Effector memory CD8-positive, alpha-beta T cell (primary cell): ENCODE data around the gene DENND2A.
"Not testable (repeated sequence)": the region's sequence is repeated elsewhere in the genome, so short reads cannot be mapped to it uniquely, and the experiment has no call there.

ENCODE experiments used
- ATAC-seq: fragments of 150-1000 bp; cut with Tn5 transposase; replicated peaks from 2 replicates; pipeline ENCODE4 v1.10.0; 2021; ENCODE audit warnings: mild to moderate bottlenecking, moderate library complexity
- DNase-seq, 3 experiments: peaks; one replicate each; pipeline ENCODE4 v3.0.0; 2021
- H3K27ac Mint-ChIP-seq, 2 donors: one replicate each; pipeline ENCODE4 v1.8.0; 2022; ENCODE audit warnings: mild to moderate bottlenecking in 2 of 2, mixed read lengths in 2 of 2, moderate library complexity in 2 of 2
- H3K27me3 Mint-ChIP-seq, 2 donors: one replicate each; pipeline ENCODE4 v1.8.0; 2022; ENCODE audit warnings: mixed read lengths in 2 of 2
- H3K36me3 Mint-ChIP-seq: one replicate; pipeline ENCODE4 v1.8.0; 2022; ENCODE audit warnings: mild to moderate bottlenecking, moderate library complexity, mixed read lengths; ENCODE audit not compliant: insufficient read depth
- H3K4me1 Mint-ChIP-seq, 2 donors: one replicate each; pipeline ENCODE4 v1.8.0; 2022; ENCODE audit warnings: low read depth in 2 of 2, mixed read lengths in 2 of 2
- H3K4me3 Mint-ChIP-seq, 2 donors: one replicate each; pipeline ENCODE4 v1.8.0; 2022; ENCODE audit warnings: mild to moderate bottlenecking in 2 of 2, mixed read lengths in 2 of 2, moderate library complexity in 2 of 2
- H3K9me3 Mint-ChIP-seq, 2 donors: one replicate each; pipeline ENCODE4 v1.8.0; 2022; ENCODE audit warnings: mixed read lengths in 2 of 2

DENND2A gene

DNA sequence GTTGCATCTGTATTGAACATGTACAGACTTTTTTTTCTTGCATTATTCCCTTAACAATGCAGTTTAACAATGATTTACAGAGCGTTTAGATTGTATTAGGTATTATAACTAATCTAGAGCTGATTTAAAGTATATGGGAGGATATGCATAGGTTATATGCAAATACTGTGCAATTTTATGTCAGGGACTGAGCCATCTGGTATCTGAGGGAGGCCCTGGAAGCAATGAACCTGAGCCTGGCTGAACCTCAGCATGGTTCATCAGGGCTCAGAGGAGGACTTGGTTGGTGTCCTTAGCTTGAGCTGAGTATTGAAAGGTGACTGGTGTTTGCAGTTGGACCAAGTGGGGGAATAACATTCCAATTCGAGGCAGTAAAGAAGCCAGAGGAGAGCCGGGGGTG is 36.9 kb upstream of the DENND2A start:
- ATAC-seq (no peak), DNase-seq (no peak)
- no peak overlapping the region for H3K27ac Mint-ChIP-seq
- H3K4me3 Mint-ChIP-seq: no peak overlapping the region
- peaks cover 27 to 30% of the 10 kb centered on the region in 2 donors for H3K4me1 Mint-ChIP-seq
- H3K36me3 Mint-ChIP-seq: peaks cover 33% of the 10 kb centered on the region
- no peaks in the 10 kb centered on the region for H3K27me3 Mint-ChIP-seq
- no peaks in the 10 kb centered on the region for H3K9me3 Mint-ChIP-seq

- H3K27me3 Mint-ChIP-seq, H3K4me3 Mint-ChIP-seq, ATAC-seq, H3K27ac Mint-ChIP-seq, DNase-seq, H3K9me3 Mint-ChIP-seq: not testable (repeated sequence)
- Mint-ChIP-seq H3K4me1 (peaks cover 27 to 30% of the 10 kb centered on the region in 2 donors), H3K36me3 (peaks cover 28% of the 10 kb centered on the region)
Measured at GRCh38 chr7:140676956-140677355, 36.3 kb upstream of the DENND2A start.

DNA sequence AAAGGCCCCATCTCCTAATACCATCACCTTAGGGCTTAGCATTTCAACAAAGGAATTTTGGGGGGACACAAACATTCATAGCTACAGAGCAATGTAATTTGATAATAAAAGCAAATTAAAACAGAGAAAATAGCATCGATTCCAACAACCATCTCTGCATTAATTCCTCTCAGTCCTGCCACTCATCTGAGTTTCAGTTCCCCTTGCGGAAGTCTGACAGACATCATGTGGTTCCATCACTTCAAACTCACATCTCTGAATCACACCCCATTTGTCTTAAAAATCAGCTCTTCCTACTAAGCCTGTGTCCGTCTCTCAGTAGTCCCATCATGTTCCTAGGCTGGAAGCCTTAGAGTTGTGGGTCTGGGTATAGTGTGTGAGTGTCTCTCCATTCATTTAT is 35.7 kb upstream of the DENND2A start:
- DNase-seq: no peak
- H3K9me3 Mint-ChIP-seq: no peaks in the 10 kb centered on the region
- H3K36me3 Mint-ChIP-seq: peaks cover 23% of the 10 kb centered on the region
- no peak for ATAC-seq
- no peak overlapping the region for H3K27ac Mint-ChIP-seq
- no peaks in the 10 kb centered on the region for H3K27me3 Mint-ChIP-seq
- H3K4me1 Mint-ChIP-seq: peaks cover 27 to 30% of the 10 kb centered on the region in 2 donors
- H3K4me3 Mint-ChIP-seq: no peak overlapping the region

GRCh38 chr7:140675726-140676125 is 35.1 kb upstream of the DENND2A start:
- Mint-ChIP-seq H3K27ac (peak overlapping the region in 1 of 2 donors; percentile 87), H3K27me3 (no peaks in the 10 kb centered on the region), H3K4me3 (no peak overlapping the region), H3K4me1 (peaks cover 27 to 29% of the 10 kb centered on the region in 2 donors), H3K36me3 (peaks cover 20% of the 10 kb centered on the region), H3K9me3 (no peaks in the 10 kb centered on the region)
- ATAC-seq: no peak
- no peak for DNase-seq

DNA sequence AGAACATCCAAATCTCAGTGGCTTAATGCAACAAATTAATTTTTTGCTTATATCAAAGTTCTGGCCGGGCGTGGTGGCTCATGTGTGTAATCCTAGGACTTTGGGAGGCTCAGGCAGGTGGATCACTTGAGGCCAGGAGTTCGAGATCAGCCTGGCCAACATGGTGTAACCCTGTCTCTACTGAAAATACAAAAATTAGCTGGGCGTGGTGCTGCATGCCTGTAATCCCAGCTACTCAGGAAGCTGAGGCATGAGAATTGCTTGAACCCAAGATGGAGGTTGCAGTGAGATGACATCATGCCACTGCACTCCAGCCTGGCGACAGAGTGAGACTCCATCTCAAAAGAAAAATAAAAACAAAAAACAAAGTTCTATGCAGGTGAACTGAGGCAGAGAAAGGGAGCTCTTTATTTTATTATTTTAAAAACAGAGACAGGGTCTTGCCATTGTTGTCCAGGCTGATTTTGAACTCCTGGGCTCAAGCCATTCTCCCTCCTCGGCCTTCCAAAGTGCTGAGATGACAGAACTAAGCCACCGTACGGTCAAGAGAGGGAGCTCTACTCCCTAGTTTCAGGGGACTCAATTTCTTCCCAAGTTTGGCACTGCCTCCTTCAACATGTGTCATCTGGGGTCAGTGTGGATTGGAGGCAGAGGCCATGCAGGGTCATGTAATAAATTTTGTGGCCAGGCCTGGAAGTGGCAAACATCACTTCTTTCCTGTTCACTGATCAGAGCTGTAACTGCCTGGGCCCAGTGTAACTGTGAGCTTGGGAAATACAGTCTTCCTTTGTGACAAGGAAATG is 34.5 kb upstream of the DENND2A start:
- Mint-ChIP-seq H3K36me3 (peaks cover 16% of the 10 kb centered on the region), H3K9me3 (no peaks in the 10 kb centered on the region), H3K4me1 (peaks cover 27 to 28% of the 10 kb centered on the region in 2 donors), H3K4me3 (peak overlapping the region; percentile 86 to 91), H3K27me3 (no peaks in the 10 kb centered on the region), H3K27ac (peak overlapping the region; percentile 35 to 87)
- no peak for ATAC-seq
- no peak for DNase-seq

DNA sequence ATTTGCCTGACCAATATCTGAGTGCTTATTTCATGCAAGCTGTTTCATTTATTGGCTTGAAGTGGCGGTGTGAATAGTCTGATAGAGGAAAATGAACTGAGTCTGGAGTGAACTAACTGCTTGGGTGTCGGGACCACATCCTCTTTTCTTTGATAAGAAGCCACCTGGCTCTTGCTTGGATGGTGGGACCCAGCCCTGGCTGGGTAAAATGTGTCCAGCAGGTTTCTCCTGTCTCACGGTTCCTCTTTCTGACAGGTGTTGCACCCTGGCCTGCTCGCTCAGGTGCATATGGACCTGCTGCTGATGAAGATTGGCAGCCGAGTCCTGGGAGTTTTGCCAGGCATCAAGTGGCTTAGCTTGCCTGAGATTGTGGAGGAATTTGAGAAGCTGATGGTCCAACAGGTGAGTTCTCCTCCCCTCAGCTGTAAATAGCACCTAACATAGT is 33.8 kb upstream of the DENND2A start:
- H3K27me3 Mint-ChIP-seq: no peaks in the 10 kb centered on the region
- ATAC-seq: no peak
- peaks cover 27 to 28% of the 10 kb centered on the region in 2 donors for H3K4me1 Mint-ChIP-seq
- peaks cover 9% of the 10 kb centered on the region for H3K36me3 Mint-ChIP-seq
- H3K4me3 Mint-ChIP-seq: peak overlapping the region; percentile 86 to 91
- no peak for DNase-seq
- H3K9me3 Mint-ChIP-seq: no peaks in the 10 kb centered on the region
- H3K27ac Mint-ChIP-seq: peak overlapping the region; percentile 87 to 89

DNA sequence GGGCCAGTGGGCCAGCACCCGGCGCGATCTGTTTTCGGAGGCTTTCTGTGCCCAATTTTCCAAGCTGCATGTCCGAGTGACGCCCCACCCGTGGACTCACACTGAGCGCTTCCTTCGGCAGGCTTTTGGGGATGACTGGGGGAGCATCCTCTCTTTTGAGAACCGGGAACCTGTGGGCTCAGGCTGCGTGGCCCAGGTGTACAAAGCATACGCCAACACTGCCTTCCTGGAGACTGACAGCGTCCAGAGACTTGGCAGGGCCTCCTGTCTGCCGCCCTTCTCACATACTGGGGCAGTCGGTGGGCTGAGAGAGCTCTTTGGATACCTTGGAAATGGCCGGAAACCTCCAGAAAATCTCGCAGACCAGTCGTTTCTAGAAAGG is 33.2 kb upstream of the DENND2A start:
- ATAC-seq: no peak
- Mint-ChIP-seq H3K4me1 (peaks cover 27 to 28% of the 10 kb centered on the region in 2 donors), H3K27me3 (no peaks in the 10 kb centered on the region)

GRCh38 chr7:140673063-140673773 is 32.6 kb upstream of the DENND2A start:
- H3K4me3 Mint-ChIP-seq: peak overlapping the region; percentile 86 to 91

More for the DNA sequence above, 33.2 kb upstream of the DENND2A start:
- Mint-ChIP-seq H3K4me3 (peak overlapping the region; percentile 86 to 91), H3K9me3 (no peaks in the 10 kb centered on the region), H3K36me3 (peaks cover 6% of the 10 kb centered on the region), H3K27ac (peak overlapping the region; percentile 87 to 89)
- no peak for DNase-seq

GRCh38 chr7:140672382-140673062 is 31.9 kb upstream of the DENND2A start, which contains the start of gene ADCK2:
Gene ADCK2 (plus strand): TSS chr7:140672945. CDS start chr7:140673331, 386 bp downstream.
- DNase-seq (peak in 2 of 3 experiments; percentile 42 to 58), ATAC-seq (peak; percentile 70)
- Mint-ChIP-seq H3K4me1 (peaks cover 16 to 19% of the 10 kb centered on the region in 2 donors), H3K4me3 (peak within 1 kb of the TSS; percentile 86 to 91), H3K27me3 (no peaks in the 10 kb centered on the region), H3K9me3 (no peaks in the 10 kb centered on the region), H3K36me3 (peaks cover 3% of the 10 kb centered on the region), H3K27ac (peak within 1 kb of the TSS; percentile 87 to 89)

More at GRCh38 chr7:140673063-140673773, 32.6 kb upstream of the DENND2A start:
- no peaks in the 10 kb centered on the region for H3K27me3 Mint-ChIP-seq
- ATAC-seq (peak; percentile 78), DNase-seq (peak; percentile 45 to 64 (median 48))
- no peaks in the 10 kb centered on the region for H3K9me3 Mint-ChIP-seq
- H3K27ac Mint-ChIP-seq: peak overlapping the region; percentile 87 to 89
- peaks cover 22 to 26% of the 10 kb centered on the region in 2 donors for H3K4me1 Mint-ChIP-seq
- peaks cover 3% of the 10 kb centered on the region for H3K36me3 Mint-ChIP-seq

DNA sequence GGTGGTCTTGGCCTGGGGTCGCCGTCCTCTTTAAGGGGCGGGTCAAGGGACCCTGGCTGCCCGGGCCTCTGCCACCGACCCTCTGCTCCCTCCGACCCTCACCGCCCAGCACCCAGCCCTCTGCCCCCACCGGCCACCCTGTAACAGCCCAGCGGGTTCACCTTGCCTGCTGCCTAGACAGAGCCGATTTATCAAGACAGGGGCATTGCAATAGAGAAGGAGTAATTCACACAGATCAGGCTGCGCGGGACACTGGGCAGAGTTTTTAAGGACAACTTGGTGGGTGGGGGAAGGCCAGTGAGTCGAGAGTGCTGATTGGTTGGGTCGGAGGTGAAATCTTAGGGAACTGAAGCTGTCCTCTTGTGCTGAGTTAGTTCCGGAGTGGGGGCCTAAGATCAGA is 31.4 kb upstream of the DENND2A start:
- ATAC-seq (no peak), DNase-seq (no peak)
- no peaks in the 10 kb centered on the region for H3K9me3 Mint-ChIP-seq
- H3K4me3 Mint-ChIP-seq: peak overlapping the region; percentile 61 to 86
- H3K27me3 Mint-ChIP-seq: no peaks in the 10 kb centered on the region
- H3K4me1 Mint-ChIP-seq: peaks cover 16 to 17% of the 10 kb centered on the region in 2 donors
- peaks cover 3% of the 10 kb centered on the region for H3K36me3 Mint-ChIP-seq
- H3K27ac Mint-ChIP-seq: peak overlapping the region in 1 of 2 donors; percentile 10

- H3K4me1 Mint-ChIP-seq: peaks cover 10 to 16% of the 10 kb centered on the region in 2 donors
- DNase-seq (no peak), ATAC-seq (no peak)
- peaks cover 0 to under 1% of the 10 kb centered on the region in 2 donors for H3K27me3 Mint-ChIP-seq
- peaks cover 3% of the 10 kb centered on the region for H3K36me3 Mint-ChIP-seq
- no peak overlapping the region for H3K27ac Mint-ChIP-seq
- H3K9me3 Mint-ChIP-seq: no peaks in the 10 kb centered on the region
- no peak overlapping the region for H3K4me3 Mint-ChIP-seq
Measured at GRCh38 chr7:140670343-140670935, 29.8 kb upstream of the DENND2A start.

DNA sequence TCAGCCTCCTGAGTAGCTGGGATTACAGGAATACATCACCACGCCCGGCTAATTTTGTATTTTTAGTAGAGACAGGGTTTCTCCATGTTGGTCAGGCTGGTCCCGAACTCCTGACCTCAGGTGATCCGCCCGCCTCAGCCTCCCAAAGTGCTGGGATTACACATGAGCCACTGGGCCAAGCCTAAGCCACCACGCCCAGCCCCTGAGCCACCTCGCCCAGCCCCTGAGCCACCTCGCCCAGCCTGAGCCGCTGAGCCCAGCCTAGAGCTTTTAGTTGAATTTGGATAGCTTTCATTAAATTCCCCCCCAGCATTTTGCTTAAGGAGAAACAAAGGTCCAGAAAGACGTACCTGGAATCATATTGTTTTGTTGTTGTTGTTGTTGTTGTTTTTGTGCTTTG is 29.2 kb upstream of the DENND2A start:
- H3K4me1 Mint-ChIP-seq: peaks cover 8 to 13% of the 10 kb centered on the region in 2 donors
- DNase-seq, H3K27me3 Mint-ChIP-seq, H3K9me3 Mint-ChIP-seq, ATAC-seq, H3K27ac Mint-ChIP-seq, H3K36me3 Mint-ChIP-seq, H3K4me3 Mint-ChIP-seq: not testable (repeated sequence)

- no peaks in the 10 kb centered on the region for H3K9me3 Mint-ChIP-seq
Measured at GRCh38 chr7:140669352-140669751, 28.7 kb upstream of the DENND2A start.

More at GRCh38 chr7:140669352-140669751, 28.7 kb upstream of the DENND2A start:
- Mint-ChIP-seq H3K27me3 (peaks cover 0 to 9% of the 10 kb centered on the region in 2 donors), H3K4me1 (peaks cover 3 to 9% of the 10 kb centered on the region in 2 donors), H3K27ac (no peak overlapping the region), H3K4me3 (no peak overlapping the region), H3K36me3 (no peaks in the 10 kb centered on the region)
- ATAC-seq (no peak), DNase-seq (no peak)
